Measurements from ENCODE around the gene MZT1. TPM values are rescaled to one million over a fixed set of nuclear protein-coding genes. Genes with fewer than 3 reads are reported as not detected.

The MZT1 gene
- total and polyA plus RNA-seq, 4 donors, result 1.9 to 16.4 (median 2.3) TPM

GRCh38 chr13:72686766-72687165 is 40.7 kb downstream of the MZT1 start:
- H3K27me3 ChIP-seq (ENCODE audit: control insufficient read depth in 4 of 4, insufficient read depth in 4 of 4, low read length in 3 of 4), result no peaks in the 10 kb centered on the region
- no peak overlapping the region for H3K9ac ChIP-seq (ENCODE audit: low read depth in 1 of 2, low read length in 2 of 2)
- no peak for TF ChIP-seq HNF4G (IDR thresholded peaks at IDR 0.05)
- TF ChIP-seq NR2F2 (IDR thresholded peaks at IDR 0.05), result no peak
- TF ChIP-seq JUND (IDR thresholded peaks at IDR 0.05), result no peak
- TF ChIP-seq REST (IDR thresholded peaks at IDR 0.05), result no peak
- TF ChIP-seq GABPA (IDR thresholded peaks at IDR 0.05 in 1 of 2, conservative IDR thresholded peaks at IDR 0.05 in 1 of 2), result no peak
- no peak for TF ChIP-seq FOXA2 (IDR thresholded peaks at IDR 0.05)
- TF ChIP-seq ATF3 (IDR thresholded peaks at IDR 0.05), result no peak
- no peak for TF ChIP-seq TAF1 (conservative IDR thresholded peaks at IDR 0.05)
- no peak for TF ChIP-seq FOXA1 (IDR thresholded peaks at IDR 0.05)
- TF ChIP-seq SP1 (IDR thresholded peaks at IDR 0.05), result no peak
- TF ChIP-seq, protein P1, sequence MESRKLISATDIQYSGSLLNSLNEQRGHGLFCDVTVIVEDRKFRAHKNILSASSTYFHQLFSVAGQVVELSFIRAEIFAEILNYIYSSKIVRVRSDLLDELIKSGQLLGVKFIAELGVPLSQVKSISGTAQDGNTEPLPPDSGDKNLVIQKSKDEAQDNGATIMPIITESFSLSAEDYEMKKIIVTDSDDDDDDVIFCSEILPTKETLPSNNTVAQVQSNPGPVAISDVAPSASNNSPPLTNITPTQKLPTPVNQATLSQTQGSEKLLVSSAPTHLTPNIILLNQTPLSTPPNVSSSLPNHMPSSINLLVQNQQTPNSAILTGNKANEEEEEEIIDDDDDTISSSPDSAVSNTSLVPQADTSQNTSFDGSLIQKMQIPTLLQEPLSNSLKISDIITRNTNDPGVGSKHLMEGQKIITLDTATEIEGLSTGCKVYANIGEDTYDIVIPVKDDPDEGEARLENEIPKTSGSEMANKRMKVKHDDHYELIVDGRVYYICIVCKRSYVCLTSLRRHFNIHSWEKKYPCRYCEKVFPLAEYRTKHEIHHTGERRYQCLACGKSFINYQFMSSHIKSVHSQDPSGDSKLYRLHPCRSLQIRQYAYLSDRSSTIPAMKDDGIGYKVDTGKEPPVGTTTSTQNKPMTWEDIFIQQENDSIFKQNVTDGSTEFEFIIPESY (IDR thresholded peaks at IDR 0.05), result no peak
- no peak for TF ChIP-seq CTCF (IDR thresholded peaks at IDR 0.05; ENCODE audit: low read depth, low read length, missing input control)
- TF ChIP-seq HNF4A (conservative IDR thresholded peaks at IDR 0.05), result no peak
- TF ChIP-seq MAX (IDR thresholded peaks at IDR 0.05), result no peak
- no peak for TF ChIP-seq YY1 (IDR thresholded peaks at IDR 0.05)
- TF ChIP-seq RAD21 (IDR thresholded peaks at IDR 0.05), result no peak
- TF ChIP-seq EGR1 (IDR thresholded peaks at IDR 0.05; ENCODE audit: low read depth in 2 of 2), result no peak
- no peak for TF ChIP-seq RXRA (IDR thresholded peaks at IDR 0.05)
- no peaks in the 10 kb centered on the region for H3K36me3 ChIP-seq (ENCODE audit: control insufficient read depth in 4 of 4, insufficient read depth in 3 of 4, low read depth in 1 of 4, low read length in 3 of 4)
- H3K4me1 ChIP-seq (ENCODE audit: control insufficient read depth in 4 of 4, insufficient read depth in 4 of 4, low read length in 3 of 4), result peaks cover 0 to 1% (median 0%) of the 10 kb centered on the region in 4 donors
- no peak for DNase-seq (ENCODE audit: low spot score)
- WGBS, result 49% methylated on average over 3 of the region's 3 CpGs
- H3K4me3 ChIP-seq (ENCODE audit: low read depth in 1 of 3, low read length in 3 of 3), result no peak overlapping the region
- no peak overlapping the region for H3K27ac ChIP-seq (ENCODE audit: low read depth in 1 of 2, low read length in 2 of 2)
- no peaks in the 10 kb centered on the region for H3K9me3 ChIP-seq (ENCODE audit: control insufficient read depth in 4 of 4, low read length in 3 of 4)

Data from liver (tissue), 9 donors.